Measurements from ENCODE around the gene TTC8. TPM values are rescaled to one million over a fixed set of nuclear protein-coding genes. Genes with fewer than 3 reads are reported as not detected.

Gene TTC8
- total RNA-seq, 1 donor from 2014 or later, result 24.7 TPM

GRCh38 chr14:88914956-88915355, 90.5 kb downstream of the TTC8 start:
- no peak overlapping the region for H3K27ac Mint-ChIP-seq (ENCODE audit: unreplicated experiment)
- DNase-seq (ENCODE audit: low read depth, low spot score), result no peak
- H3K36me3 Mint-ChIP-seq (ENCODE audit: low read depth), result no peaks in the 10 kb centered on the region
- no peaks in the 10 kb centered on the region for H3K4me1 Mint-ChIP-seq
- no peak overlapping the region for H3K4me3 Mint-ChIP-seq
- H3K27me3 Mint-ChIP-seq (ENCODE audit: low read depth), result peaks cover 6% of the 10 kb centered on the region
- no peaks in the 10 kb centered on the region for H3K9me3 Mint-ChIP-seq
- no peak for TF ChIP-seq CTCF (conservative IDR thresholded peaks at IDR 0.05)

GRCh38 chr14:88919502-88919901, 95.1 kb downstream of the TTC8 start:
- no peaks in the 10 kb centered on the region for H3K36me3 Mint-ChIP-seq (ENCODE audit: low read depth)
- no peaks in the 10 kb centered on the region for H3K4me1 Mint-ChIP-seq
- H3K27me3 Mint-ChIP-seq (ENCODE audit: low read depth), result peaks cover 3% of the 10 kb centered on the region
- no peak for DNase-seq (ENCODE audit: low read depth, low spot score)
- no peak overlapping the region for H3K4me3 Mint-ChIP-seq
- no peak overlapping the region for H3K27ac Mint-ChIP-seq (ENCODE audit: unreplicated experiment)
- peaks cover 8% of the 10 kb centered on the region for H3K9me3 Mint-ChIP-seq
- no peak for TF ChIP-seq CTCF (conservative IDR thresholded peaks at IDR 0.05)

Other genes starting within 250 kb of the TTC8 start
- gene EML5, start 31.7 kb upstream of the TTC8 start, total RNA-seq, result 1.3 TPM in 2 replicates